DND-41 (cell line): ENCODE measurements around the gene OR2V2.
"Not testable (repeated sequence)": the region's sequence is repeated elsewhere in the genome, so short reads cannot be mapped to it uniquely, and the experiment has no call there.

Experiments used
- EZH2 ChIP-seq: IDR thresholded peaks from 3 replicates; pipeline ENCODE4 v1.6.1; 2012; ENCODE audit warnings: borderline replicate concordance, low read depth, mild to moderate bottlenecking, moderate library complexity, low read length, inconsistent platforms; ENCODE audit not compliant: severe bottlenecking
- TF ChIP-seq, protein P1 (sequence below): IDR thresholded peaks from 2 replicates; pipeline ENCODE4 v1.5.1; 2012; ENCODE audit warnings: borderline replicate concordance, low read length, moderate library complexity, mild to moderate bottlenecking; ENCODE audit not compliant: poor library complexity, severe bottlenecking; ENCODE audit errors: extremely low read depth

- TF ChIP-seq, protein P1, sequence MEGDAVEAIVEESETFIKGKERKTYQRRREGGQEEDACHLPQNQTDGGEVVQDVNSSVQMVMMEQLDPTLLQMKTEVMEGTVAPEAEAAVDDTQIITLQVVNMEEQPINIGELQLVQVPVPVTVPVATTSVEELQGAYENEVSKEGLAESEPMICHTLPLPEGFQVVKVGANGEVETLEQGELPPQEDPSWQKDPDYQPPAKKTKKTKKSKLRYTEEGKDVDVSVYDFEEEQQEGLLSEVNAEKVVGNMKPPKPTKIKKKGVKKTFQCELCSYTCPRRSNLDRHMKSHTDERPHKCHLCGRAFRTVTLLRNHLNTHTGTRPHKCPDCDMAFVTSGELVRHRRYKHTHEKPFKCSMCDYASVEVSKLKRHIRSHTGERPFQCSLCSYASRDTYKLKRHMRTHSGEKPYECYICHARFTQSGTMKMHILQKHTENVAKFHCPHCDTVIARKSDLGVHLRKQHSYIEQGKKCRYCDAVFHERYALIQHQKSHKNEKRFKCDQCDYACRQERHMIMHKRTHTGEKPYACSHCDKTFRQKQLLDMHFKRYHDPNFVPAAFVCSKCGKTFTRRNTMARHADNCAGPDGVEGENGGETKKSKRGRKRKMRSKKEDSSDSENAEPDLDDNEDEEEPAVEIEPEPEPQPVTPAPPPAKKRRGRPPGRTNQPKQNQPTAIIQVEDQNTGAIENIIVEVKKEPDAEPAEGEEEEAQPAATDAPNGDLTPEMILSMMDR, result not testable (repeated sequence)
- not testable (repeated sequence) for TF ChIP-seq EZH2
Observed at GRCh38 chr5:181169459-181170236, 22.3 kb downstream of the OR2V2 start.
